GM12801 (cell line): ENCODE results near the gene CERS3.

ENCODE experiments used
- TF ChIP-seq, protein P1 (sequence below): IDR thresholded peaks from one replicate; pipeline ENCODE4 v1.5.1; 2011; ENCODE audit warnings: control low read depth; ENCODE audit not compliant: insufficient read length; ENCODE audit errors: extremely low read depth

The CERS3 gene

DNA sequence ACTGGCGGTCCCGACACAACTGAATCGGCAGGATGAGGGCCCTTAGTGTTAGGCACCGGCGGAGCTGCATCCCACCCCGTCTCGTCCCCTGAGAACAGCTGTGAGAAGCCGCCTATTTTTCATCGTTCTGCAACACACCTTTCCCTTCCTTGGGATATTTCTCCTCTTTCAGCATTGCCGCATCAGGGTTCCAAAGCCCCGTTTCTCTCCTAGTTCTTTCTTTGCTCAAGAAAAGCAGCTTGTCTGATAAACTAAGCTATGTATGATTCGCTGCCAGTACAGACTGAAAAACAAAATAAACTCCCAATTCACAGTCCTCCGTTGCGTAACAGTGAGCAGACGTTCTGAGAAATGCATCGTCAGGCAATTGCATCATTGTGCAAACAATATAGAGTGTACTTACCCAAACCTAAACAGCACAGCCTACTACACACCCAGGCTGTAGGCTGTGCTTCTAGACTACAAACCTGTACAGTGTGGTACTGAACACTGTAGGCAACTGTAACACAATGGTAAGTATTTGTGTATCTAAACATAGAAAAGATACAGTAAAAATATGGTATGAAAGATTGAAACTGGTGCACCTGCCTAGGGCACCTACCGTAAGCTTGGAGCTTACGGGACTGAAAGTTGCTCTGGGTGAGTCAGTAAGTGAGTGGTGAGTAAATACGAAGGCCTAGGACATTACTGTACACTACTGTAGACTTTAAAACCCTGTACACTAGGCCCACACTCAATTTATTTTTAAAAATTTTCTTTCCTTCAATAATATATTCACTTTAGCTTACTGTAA, 178.1 kb downstream of the CERS3 start:
- TF ChIP-seq, protein P1, sequence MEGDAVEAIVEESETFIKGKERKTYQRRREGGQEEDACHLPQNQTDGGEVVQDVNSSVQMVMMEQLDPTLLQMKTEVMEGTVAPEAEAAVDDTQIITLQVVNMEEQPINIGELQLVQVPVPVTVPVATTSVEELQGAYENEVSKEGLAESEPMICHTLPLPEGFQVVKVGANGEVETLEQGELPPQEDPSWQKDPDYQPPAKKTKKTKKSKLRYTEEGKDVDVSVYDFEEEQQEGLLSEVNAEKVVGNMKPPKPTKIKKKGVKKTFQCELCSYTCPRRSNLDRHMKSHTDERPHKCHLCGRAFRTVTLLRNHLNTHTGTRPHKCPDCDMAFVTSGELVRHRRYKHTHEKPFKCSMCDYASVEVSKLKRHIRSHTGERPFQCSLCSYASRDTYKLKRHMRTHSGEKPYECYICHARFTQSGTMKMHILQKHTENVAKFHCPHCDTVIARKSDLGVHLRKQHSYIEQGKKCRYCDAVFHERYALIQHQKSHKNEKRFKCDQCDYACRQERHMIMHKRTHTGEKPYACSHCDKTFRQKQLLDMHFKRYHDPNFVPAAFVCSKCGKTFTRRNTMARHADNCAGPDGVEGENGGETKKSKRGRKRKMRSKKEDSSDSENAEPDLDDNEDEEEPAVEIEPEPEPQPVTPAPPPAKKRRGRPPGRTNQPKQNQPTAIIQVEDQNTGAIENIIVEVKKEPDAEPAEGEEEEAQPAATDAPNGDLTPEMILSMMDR = no peak
